Measurements from ENCODE around the gene RASGEF1C. TPM values are rescaled to one million over a fixed set of nuclear protein-coding genes. Genes with fewer than 3 reads are reported as not detected.

Gene RASGEF1C
- total RNA-seq, 2 experiments from 2014 or later: not detected

GRCh38 chr5:180204276-180204819 lies 4.7 kb downstream of the RASGEF1C start:
- no peak overlapping the region for H3K4me3 Mint-ChIP-seq
- H3K27me3 Mint-ChIP-seq: peaks cover 31% of the 10 kb centered on the region
- DNase-seq: no peak
- peaks cover 2% of the 10 kb centered on the region for H3K36me3 Mint-ChIP-seq
- H3K4me1 Mint-ChIP-seq: peaks cover 5% of the 10 kb centered on the region
- H3K9me3 Mint-ChIP-seq: no peaks in the 10 kb centered on the region
- no peak overlapping the region for H3K27ac Mint-ChIP-seq

GRCh38 chr5:180202939-180203573 lies 6.0 kb downstream of the RASGEF1C start:
- H3K4me3 Mint-ChIP-seq: no peak overlapping the region
- peaks cover under 1% of the 10 kb centered on the region for H3K4me1 Mint-ChIP-seq
- H3K27ac Mint-ChIP-seq: no peak overlapping the region
- DNase-seq: no peak
- H3K36me3 Mint-ChIP-seq: no peaks in the 10 kb centered on the region
- no peaks in the 10 kb centered on the region for H3K9me3 Mint-ChIP-seq
- peaks cover 30% of the 10 kb centered on the region for H3K27me3 Mint-ChIP-seq

- Mint-ChIP-seq H3K27me3 (peaks cover 16% of the 10 kb centered on the region), H3K4me3 (no peak overlapping the region), H3K36me3 (no peaks in the 10 kb centered on the region), H3K27ac (no peak overlapping the region), H3K9me3 (no peaks in the 10 kb centered on the region), H3K4me1 (no peaks in the 10 kb centered on the region)
- no peak for DNase-seq
Measured at GRCh38 chr5:180201051-180201987, 7.7 kb downstream of the RASGEF1C start.

- Mint-ChIP-seq H3K27me3 (peaks cover 8% of the 10 kb centered on the region), H3K9me3 (no peaks in the 10 kb centered on the region), H3K27ac (no peak overlapping the region)
Measured at GRCh38 chr5:180199390-180199789, 9.6 kb downstream of the RASGEF1C start.

GRCh38 chr5:180198208-180198607 lies 10.8 kb downstream of the RASGEF1C start:
- no peak for DNase-seq
- H3K4me1 Mint-ChIP-seq: no peaks in the 10 kb centered on the region
- no peaks in the 10 kb centered on the region for H3K36me3 Mint-ChIP-seq
- peaks cover 8% of the 10 kb centered on the region for H3K27me3 Mint-ChIP-seq
- H3K4me3 Mint-ChIP-seq: no peak overlapping the region
- no peak overlapping the region for H3K27ac Mint-ChIP-seq
- no peaks in the 10 kb centered on the region for H3K9me3 Mint-ChIP-seq

More at GRCh38 chr5:180199390-180199789, 9.6 kb downstream of the RASGEF1C start:
- Mint-ChIP-seq H3K4me3 (no peak overlapping the region), H3K4me1 (no peaks in the 10 kb centered on the region), H3K36me3 (no peaks in the 10 kb centered on the region)
- DNase-seq: no peak

- Mint-ChIP-seq H3K36me3 (no peaks in the 10 kb centered on the region), H3K27me3 (peaks cover 8% of the 10 kb centered on the region), H3K9me3 (no peaks in the 10 kb centered on the region), H3K27ac (no peak overlapping the region), H3K4me3 (no peak overlapping the region), H3K4me1 (no peaks in the 10 kb centered on the region)
- no peak for DNase-seq
Measured at GRCh38 chr5:180197016-180197702, 11.9 kb downstream of the RASGEF1C start.

- no peaks in the 10 kb centered on the region for H3K9me3 Mint-ChIP-seq
- H3K36me3 Mint-ChIP-seq: no peaks in the 10 kb centered on the region
- peaks cover 5% of the 10 kb centered on the region for H3K27me3 Mint-ChIP-seq
- no peak for DNase-seq
- H3K4me1 Mint-ChIP-seq: no peaks in the 10 kb centered on the region
- no peak overlapping the region for H3K27ac Mint-ChIP-seq
- no peak overlapping the region for H3K4me3 Mint-ChIP-seq
Measured at GRCh38 chr5:180194410-180195345, 14.3 kb downstream of the RASGEF1C start.

GRCh38 chr5:180193749-180194375 lies 15.1 kb downstream of the RASGEF1C start:
- Mint-ChIP-seq H3K36me3 (no peaks in the 10 kb centered on the region), H3K9me3 (no peaks in the 10 kb centered on the region), H3K27me3 (peaks cover 5% of the 10 kb centered on the region), H3K27ac (no peak overlapping the region), H3K4me3 (no peak overlapping the region), H3K4me1 (no peaks in the 10 kb centered on the region)
- no peak for DNase-seq

- no peak for DNase-seq
- Mint-ChIP-seq H3K4me1 (no peaks in the 10 kb centered on the region), H3K36me3 (no peaks in the 10 kb centered on the region), H3K9me3 (no peaks in the 10 kb centered on the region), H3K4me3 (no peak overlapping the region), H3K27ac (no peak overlapping the region), H3K27me3 (no peaks in the 10 kb centered on the region)
Measured at GRCh38 chr5:180191716-180192115, 17.3 kb downstream of the RASGEF1C start.

GRCh38 chr5:180187767-180188166 lies 21.2 kb downstream of the RASGEF1C start:
- H3K27me3 Mint-ChIP-seq: no peaks in the 10 kb centered on the region
- H3K27ac Mint-ChIP-seq: no peak overlapping the region
- no peaks in the 10 kb centered on the region for H3K36me3 Mint-ChIP-seq
- DNase-seq: no peak
- no peaks in the 10 kb centered on the region for H3K4me1 Mint-ChIP-seq
- peaks cover 6% of the 10 kb centered on the region for H3K9me3 Mint-ChIP-seq
- no peak overlapping the region for H3K4me3 Mint-ChIP-seq

GRCh38 chr5:180180846-180181245 lies 28.2 kb downstream of the RASGEF1C start:
- H3K36me3 Mint-ChIP-seq: no peaks in the 10 kb centered on the region
- H3K4me3 Mint-ChIP-seq: no peak overlapping the region
- no peak overlapping the region for H3K27ac Mint-ChIP-seq
- H3K4me1 Mint-ChIP-seq: no peaks in the 10 kb centered on the region
- H3K27me3 Mint-ChIP-seq: peaks cover 7% of the 10 kb centered on the region
- no peak for DNase-seq
- peaks cover 3% of the 10 kb centered on the region for H3K9me3 Mint-ChIP-seq

GRCh38 chr5:180180421-180180820 lies 28.6 kb downstream of the RASGEF1C start:
- no peak overlapping the region for H3K4me3 Mint-ChIP-seq
- peaks cover 3% of the 10 kb centered on the region for H3K9me3 Mint-ChIP-seq
- DNase-seq: no peak

GRCh38 chr5:180179442-180180420 lies 29.3 kb downstream of the RASGEF1C start:
- H3K36me3 Mint-ChIP-seq: no peaks in the 10 kb centered on the region
- H3K4me3 Mint-ChIP-seq: no peak overlapping the region
- no peak for DNase-seq
- H3K4me1 Mint-ChIP-seq: no peaks in the 10 kb centered on the region
- peaks cover 3% of the 10 kb centered on the region for H3K9me3 Mint-ChIP-seq
- no peak overlapping the region for H3K27ac Mint-ChIP-seq
- peaks cover 7% of the 10 kb centered on the region for H3K27me3 Mint-ChIP-seq

More at GRCh38 chr5:180180421-180180820, 28.6 kb downstream of the RASGEF1C start:
- H3K27ac Mint-ChIP-seq: no peak overlapping the region
- peaks cover 7% of the 10 kb centered on the region for H3K27me3 Mint-ChIP-seq
- H3K4me1 Mint-ChIP-seq: no peaks in the 10 kb centered on the region
- no peaks in the 10 kb centered on the region for H3K36me3 Mint-ChIP-seq

Data from activated naive CD8-positive, alpha-beta T cell treated with anti-CD3 and anti-CD28 coated beads for 36 hours (primary cell).